ENCODE data around the gene PRSS22.

The PRSS22 gene

DNA sequence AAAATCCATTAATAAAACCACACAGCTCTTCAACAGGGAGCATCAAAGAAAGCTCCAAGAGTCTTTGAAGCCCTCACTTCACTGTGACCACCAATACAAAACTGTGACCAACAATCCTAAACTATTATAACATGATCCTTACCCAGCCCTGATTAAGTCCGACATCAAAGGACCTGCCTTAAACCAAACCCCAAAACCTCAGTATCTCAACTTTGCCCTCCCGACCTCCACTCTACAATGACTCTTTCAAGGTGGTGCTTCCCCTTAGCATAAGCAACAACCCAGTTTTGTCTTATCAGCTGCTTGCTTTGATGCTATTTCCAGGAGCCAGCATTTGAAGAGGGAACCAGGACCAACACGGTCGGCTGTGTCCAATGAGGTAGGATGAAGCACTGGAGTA is 8.5 kb upstream of the PRSS22 start:
- TF ChIP-seq ZNF274 (IDR thresholded peaks at IDR 0.05; ENCODE audit: low read depth, low read length) = no peak
- no peak overlapping the region for H3K4me3 ChIP-seq (ENCODE audit: low read length)

GRCh38 chr16:2865651-2866050 is 7.7 kb upstream of the PRSS22 start:
- TF ChIP-seq ZNF274 (IDR thresholded peaks at IDR 0.05; ENCODE audit: low read depth, low read length) = no peak
- H3K4me3 ChIP-seq (ENCODE audit: low read length) = no peak overlapping the region

- TF ChIP-seq ZNF274 (IDR thresholded peaks at IDR 0.05; ENCODE audit: low read depth, low read length) = no peak
These were observed 3.0 kb upstream of the PRSS22 start for GRCh38 chr16:2860826-2861567.

DNA sequence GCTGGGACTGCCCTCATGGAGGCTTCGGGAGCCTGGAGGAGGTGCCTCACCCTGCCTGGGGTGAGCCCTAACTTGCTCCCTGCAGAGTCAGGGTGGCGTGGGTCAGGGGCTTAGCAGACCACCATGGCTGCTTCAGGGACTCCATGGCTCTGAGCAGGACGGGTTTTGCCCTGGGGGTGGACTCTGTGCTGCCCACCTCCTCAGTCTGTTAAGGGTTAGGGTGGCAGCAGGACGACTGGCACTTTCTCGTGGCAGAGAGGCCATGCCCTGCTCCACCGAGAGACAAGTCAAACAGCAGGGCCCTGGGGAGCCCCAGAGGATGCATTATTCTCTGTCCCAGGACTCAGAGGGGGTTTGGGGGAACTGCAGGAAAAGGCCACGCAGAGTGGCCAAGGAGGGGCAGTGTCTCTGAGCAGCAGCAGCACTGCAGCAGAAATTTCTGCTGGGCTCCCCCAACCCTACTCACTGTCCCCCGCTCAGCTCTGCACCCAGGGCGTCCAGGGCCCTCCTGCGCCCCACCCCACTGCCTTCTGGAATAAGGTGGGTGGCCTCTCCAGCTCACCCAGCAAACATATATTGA is 1.8 kb upstream of the PRSS22 start:
- no peak for TF ChIP-seq ZNF274 (IDR thresholded peaks at IDR 0.05; ENCODE audit: low read depth, low read length)
- H3K4me3 ChIP-seq (ENCODE audit: low read length) = no peak overlapping the region

More at GRCh38 chr16:2860826-2861567, 3.0 kb upstream of the PRSS22 start:
- H3K4me3 ChIP-seq (ENCODE audit: low read length) = no peak overlapping the region

GRCh38 chr16:2858245-2859025 is 465 bp upstream of the PRSS22 start:
- H3K4me3 ChIP-seq (ENCODE audit: low read length) = no peak overlapping the region
- TF ChIP-seq ZNF274 (IDR thresholded peaks at IDR 0.05; ENCODE audit: low read depth, low read length) = no peak

GRCh38 chr16:2856686-2857450 is 1.1 kb downstream of the PRSS22 start:
- TF ChIP-seq ZNF274 (IDR thresholded peaks at IDR 0.05; ENCODE audit: low read depth, low read length) = no peak
- H3K4me3 ChIP-seq (ENCODE audit: low read length) = no peak overlapping the region

GRCh38 chr16:2856061-2856670 is 1.8 kb downstream of the PRSS22 start:
- no peak for TF ChIP-seq ZNF274 (IDR thresholded peaks at IDR 0.05; ENCODE audit: low read depth, low read length)
- no peak overlapping the region for H3K4me3 ChIP-seq (ENCODE audit: low read length)

DNA sequence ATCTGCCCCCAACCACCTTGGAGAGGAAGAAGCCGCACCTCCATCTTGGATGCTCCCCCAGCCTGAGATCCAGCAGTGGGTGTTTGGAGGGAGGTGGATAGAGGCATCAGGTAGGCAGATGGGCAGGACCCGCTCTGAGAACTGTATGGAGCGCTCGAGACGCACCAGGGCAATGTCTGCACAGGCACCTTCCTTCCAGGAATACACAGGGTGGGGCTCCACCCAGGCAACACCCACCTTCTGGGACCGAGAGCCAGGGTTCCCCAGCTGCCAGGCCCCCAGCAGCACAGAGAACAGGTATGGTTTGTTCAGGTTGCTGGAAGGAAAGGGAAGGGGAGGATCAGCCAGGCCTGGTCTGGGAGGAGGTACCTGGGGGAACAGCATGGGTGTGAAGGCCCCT is 2.4 kb downstream of the PRSS22 start:
- no peak for TF ChIP-seq ZNF274 (IDR thresholded peaks at IDR 0.05; ENCODE audit: low read depth, low read length)
- H3K4me3 ChIP-seq (ENCODE audit: low read length) = no peak overlapping the region

DNA sequence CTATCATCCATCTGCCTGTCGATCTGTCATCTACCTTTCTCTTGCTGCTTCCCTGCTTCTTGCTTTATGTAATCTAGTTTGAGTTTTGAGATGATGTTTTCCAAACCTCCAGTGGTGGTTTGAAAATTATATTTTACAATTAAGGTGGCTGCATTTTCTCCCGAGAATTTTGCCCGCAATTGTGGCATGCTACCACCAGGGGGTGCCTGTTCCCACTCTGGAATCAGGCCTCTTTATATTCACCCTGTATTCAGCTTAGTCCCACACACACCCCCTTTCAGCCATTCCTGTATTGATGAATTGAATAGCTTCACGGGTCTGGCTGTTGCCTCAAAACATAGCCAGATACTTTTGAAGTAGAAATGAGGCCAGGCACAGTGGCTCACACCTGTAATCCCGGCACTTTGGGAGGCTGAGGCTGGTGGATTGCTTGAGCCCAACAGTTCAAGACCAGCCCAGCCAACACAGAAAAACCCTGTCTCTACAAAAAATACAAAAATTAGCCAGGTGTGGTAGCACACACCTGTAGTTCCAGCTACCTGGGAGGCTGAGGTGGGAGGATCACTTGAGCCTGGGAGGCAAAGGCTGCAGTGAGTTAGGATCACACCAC is 3.2 kb downstream of the PRSS22 start:
- H3K4me3 ChIP-seq (ENCODE audit: low read length) = no peak overlapping the region
- TF ChIP-seq ZNF274 (IDR thresholded peaks at IDR 0.05; ENCODE audit: low read depth, low read length) = no peak

- no peak overlapping the region for H3K4me3 ChIP-seq (ENCODE audit: low read length)
- TF ChIP-seq ZNF274 (IDR thresholded peaks at IDR 0.05; ENCODE audit: low read depth, low read length) = no peak
These were observed 4.4 kb downstream of the PRSS22 start for GRCh38 chr16:2853531-2854073.

- no peak for TF ChIP-seq ZNF274 (IDR thresholded peaks at IDR 0.05; ENCODE audit: low read depth, low read length)
- H3K4me3 ChIP-seq (ENCODE audit: low read length) = no peak overlapping the region
These were observed 5.1 kb downstream of the PRSS22 start for GRCh38 chr16:2852731-2853507.

- no peak for TF ChIP-seq ZNF274 (IDR thresholded peaks at IDR 0.05; ENCODE audit: low read depth, low read length)
- H3K4me3 ChIP-seq (ENCODE audit: low read length) = no peak overlapping the region
These were observed 5.8 kb downstream of the PRSS22 start for GRCh38 chr16:2852003-2852730.
